CD4-positive, CD25-positive, alpha-beta regulatory T cell (primary cell): Measurements from ENCODE around the gene BSN. TPM values are rescaled to one million over a fixed set of nuclear protein-coding genes. Genes with fewer than 3 reads are reported as not detected.

ENCODE experiments used
- ATAC-seq, 2 donors: fragments of 150-1000 bp; cut with Tn5 transposase; one replicate each; pipeline ENCODE4 v1.10.0; 2021; ENCODE audit warnings: low read depth in 2 of 2, moderate number of reproducible peaks in 2 of 2, moderate library complexity in 1 of 2
- DNase-seq, 3 donors: peaks; one replicate each; pipeline versions ENCODE4 v3.0.0 to v3.0.0-alpha.2; 2012 to 2022; ENCODE audit warnings: mixed read lengths in 1 of 3
- H3K27ac ChIP-seq: one replicate; pipeline ENCODE4 v1.7.0; 2013; ENCODE audit warnings: mild to moderate bottlenecking, low read length; ENCODE audit not compliant: insufficient read depth, poor library complexity, severe bottlenecking
- H3K27me3 ChIP-seq: one replicate; pipeline ENCODE4 v1.7.0; 2013; ENCODE audit warnings: low read length; ENCODE audit not compliant: control insufficient read depth, insufficient read depth
- H3K36me3 ChIP-seq: one replicate; pipeline ENCODE4 v1.7.0; 2013; ENCODE audit warnings: mild to moderate bottlenecking, low read length, moderate library complexity; ENCODE audit not compliant: control insufficient read depth, insufficient read depth
- H3K4me1 ChIP-seq: 2 replicates; pipeline ENCODE4 v1.7.0; 2013; ENCODE audit warnings: mild to moderate bottlenecking, low read length; ENCODE audit not compliant: insufficient read depth, control insufficient read depth, poor library complexity, severe bottlenecking
- H3K4me3 ChIP-seq: one replicate; pipeline ENCODE4 v1.7.0; 2013; ENCODE audit warnings: low read depth, mild to moderate bottlenecking, low read length, moderate library complexity
- H3K9me3 ChIP-seq, 2 experiments: 1 replicate in 1 of 2; 2 replicates in 1 of 2; pipeline ENCODE4 v1.7.0; 2013; ENCODE audit warnings: low read length in 2 of 2, mild to moderate bottlenecking in 1 of 2, moderate library complexity in 1 of 2; ENCODE audit not compliant: control insufficient read depth in 2 of 2
- H3K27ac Mint-ChIP-seq, 3 donors: one replicate each; pipeline ENCODE4 v1.8.0; 2020 to 2022; ENCODE audit warnings: mild to moderate bottlenecking in 3 of 3, mixed read lengths in 3 of 3, moderate library complexity in 2 of 3
- H3K27me3 Mint-ChIP-seq: one replicate; pipeline ENCODE4 v1.8.0; 2022; ENCODE audit warnings: mild to moderate bottlenecking, mixed read lengths
- H3K36me3 Mint-ChIP-seq: one replicate; pipeline ENCODE4 v1.8.0; 2020; ENCODE audit warnings: mixed read lengths
- H3K4me1 Mint-ChIP-seq, 4 donors: one replicate each; pipeline ENCODE4 v1.8.0; 2020 to 2022; ENCODE audit warnings: mixed read lengths in 4 of 4, mild to moderate bottlenecking in 1 of 4
- H3K4me3 Mint-ChIP-seq, 4 donors: one replicate each; pipeline ENCODE4 v1.8.0; 2020 to 2022; ENCODE audit warnings: mild to moderate bottlenecking in 4 of 4, mixed read lengths in 4 of 4, moderate library complexity in 3 of 4
- H3K9me3 Mint-ChIP-seq, 7 donors: one replicate each; pipeline ENCODE4 v1.8.0; 2020 to 2022; ENCODE audit warnings: mixed read lengths in 7 of 7, mild to moderate bottlenecking in 3 of 7, moderate library complexity in 2 of 7
- polyA plus RNA-seq, 4 donors: library from polyadenylated mRNA; unstranded; fragments of 300-500 nt; fragmentation: Illumina TruSeq; gene quantifications; one replicate each; pipeline ENCODE4 v1.2.3, GENCODE V29; 2021
- total RNA-seq: library from RNA; stranded (reverse); gene quantifications from one replicate; pipeline ENCODE4 v1.2.3, GENCODE V29; 2022

Gene BSN
- total and polyA plus RNA-seq, 5 donors from 2014 or later: 0.12 TPM; not detected in 4

GRCh38 chr3:49616061-49616460 is 61.8 kb downstream of the BSN start:
- no peak overlapping the region for H3K4me3 ChIP-seq
- Mint-ChIP-seq H3K4me1 (no peaks in the 10 kb centered on the region), H3K4me3 (no peak overlapping the region), H3K9me3 (peaks cover 0 to 5% (median 0%) of the 10 kb centered on the region in 7 donors), H3K27ac (no peak overlapping the region), H3K36me3 (no peaks in the 10 kb centered on the region), H3K27me3 (peaks cover 6% of the 10 kb centered on the region)
- no peaks in the 10 kb centered on the region for H3K36me3 ChIP-seq
- no peaks in the 10 kb centered on the region for H3K9me3 ChIP-seq
- ATAC-seq: no peak
- H3K27ac ChIP-seq: no peak overlapping the region
- DNase-seq: no peak
- H3K27me3 ChIP-seq: no peaks in the 10 kb centered on the region
- no peaks in the 10 kb centered on the region for H3K4me1 ChIP-seq

- no peaks in the 10 kb centered on the region for H3K27me3 ChIP-seq
- H3K4me3 Mint-ChIP-seq: no peak overlapping the region
- peaks cover 6% of the 10 kb centered on the region for H3K27me3 Mint-ChIP-seq
- no peaks in the 10 kb centered on the region for H3K4me1 Mint-ChIP-seq
- H3K36me3 Mint-ChIP-seq: no peaks in the 10 kb centered on the region
- H3K36me3 ChIP-seq: no peaks in the 10 kb centered on the region
- no peak overlapping the region for H3K27ac ChIP-seq
- peaks cover 0 to 5% (median 0%) of the 10 kb centered on the region in 7 donors for H3K9me3 Mint-ChIP-seq
- H3K27ac Mint-ChIP-seq: no peak overlapping the region
- no peaks in the 10 kb centered on the region for H3K4me1 ChIP-seq
- no peak overlapping the region for H3K4me3 ChIP-seq
- no peak for ATAC-seq
- H3K9me3 ChIP-seq: no peaks in the 10 kb centered on the region
- no peak for DNase-seq
Measured at GRCh38 chr3:49616491-49616941, 62.2 kb downstream of the BSN start.

GRCh38 chr3:49617390-49618013 is 63.2 kb downstream of the BSN start:
- Mint-ChIP-seq H3K36me3 (no peaks in the 10 kb centered on the region), H3K4me1 (no peaks in the 10 kb centered on the region), H3K9me3 (peaks cover 0 to 2% (median 0%) of the 10 kb centered on the region in 7 donors), H3K4me3 (no peak overlapping the region), H3K27me3 (peaks cover 6% of the 10 kb centered on the region), H3K27ac (no peak overlapping the region)
- H3K9me3 ChIP-seq: no peaks in the 10 kb centered on the region
- no peaks in the 10 kb centered on the region for H3K27me3 ChIP-seq
- H3K4me1 ChIP-seq: no peaks in the 10 kb centered on the region
- no peaks in the 10 kb centered on the region for H3K36me3 ChIP-seq
- no peak overlapping the region for H3K27ac ChIP-seq
- H3K4me3 ChIP-seq: no peak overlapping the region
- ATAC-seq: no peak
- no peak for DNase-seq

- Histone ChIP-seq H3K9me3 (no peaks in the 10 kb centered on the region), H3K4me3 (no peak overlapping the region), H3K27me3 (no peaks in the 10 kb centered on the region), H3K27ac (no peak overlapping the region), H3K36me3 (no peaks in the 10 kb centered on the region), H3K4me1 (no peaks in the 10 kb centered on the region)
- peaks cover 6% of the 10 kb centered on the region for H3K27me3 Mint-ChIP-seq
- ATAC-seq (no peak), DNase-seq (no peak)
- peaks cover 0 to 2% (median 0%) of the 10 kb centered on the region in 7 donors for H3K9me3 Mint-ChIP-seq
- H3K4me3 Mint-ChIP-seq: no peak overlapping the region
- no peak overlapping the region for H3K27ac Mint-ChIP-seq
- H3K4me1 Mint-ChIP-seq: no peaks in the 10 kb centered on the region
- no peaks in the 10 kb centered on the region for H3K36me3 Mint-ChIP-seq
Measured at GRCh38 chr3:49618412-49618811, 64.1 kb downstream of the BSN start.

GRCh38 chr3:49619649-49620048 is 65.4 kb downstream of the BSN start:
- H3K27me3 ChIP-seq: no peaks in the 10 kb centered on the region
- Mint-ChIP-seq H3K36me3 (no peaks in the 10 kb centered on the region), H3K27me3 (peaks cover 6% of the 10 kb centered on the region), H3K27ac (no peak overlapping the region), H3K9me3 (no peaks in the 10 kb centered on the region), H3K4me1 (no peaks in the 10 kb centered on the region), H3K4me3 (no peak overlapping the region)
- H3K4me1 ChIP-seq: no peaks in the 10 kb centered on the region
- H3K4me3 ChIP-seq: no peak overlapping the region
- H3K27ac ChIP-seq: no peak overlapping the region
- no peaks in the 10 kb centered on the region for H3K9me3 ChIP-seq
- H3K36me3 ChIP-seq: no peaks in the 10 kb centered on the region
- no peak for ATAC-seq
- DNase-seq: no peak

- H3K4me1 ChIP-seq: no peaks in the 10 kb centered on the region
- no peak overlapping the region for H3K27ac ChIP-seq
- no peak for ATAC-seq
- peaks cover 5% of the 10 kb centered on the region for H3K27me3 Mint-ChIP-seq
- H3K9me3 ChIP-seq: no peaks in the 10 kb centered on the region
- no peaks in the 10 kb centered on the region for H3K4me1 Mint-ChIP-seq
- H3K9me3 Mint-ChIP-seq: no peaks in the 10 kb centered on the region
- no peak overlapping the region for H3K4me3 Mint-ChIP-seq
- no peak for DNase-seq
- no peaks in the 10 kb centered on the region for H3K36me3 Mint-ChIP-seq
- H3K27me3 ChIP-seq: no peaks in the 10 kb centered on the region
- H3K36me3 ChIP-seq: no peaks in the 10 kb centered on the region
- H3K27ac Mint-ChIP-seq: no peak overlapping the region
- H3K4me3 ChIP-seq: no peak overlapping the region
Measured at GRCh38 chr3:49620728-49621127, 66.5 kb downstream of the BSN start.

- Mint-ChIP-seq H3K4me3 (no peak overlapping the region), H3K36me3 (no peaks in the 10 kb centered on the region), H3K9me3 (no peaks in the 10 kb centered on the region), H3K27ac (no peak overlapping the region), H3K27me3 (peaks cover under 1% of the 10 kb centered on the region), H3K4me1 (no peaks in the 10 kb centered on the region)
- no peak overlapping the region for H3K4me3 ChIP-seq
- no peaks in the 10 kb centered on the region for H3K4me1 ChIP-seq
- DNase-seq (no peak), ATAC-seq (no peak)
- H3K27ac ChIP-seq: no peak overlapping the region
- H3K36me3 ChIP-seq: no peaks in the 10 kb centered on the region
- H3K27me3 ChIP-seq: no peaks in the 10 kb centered on the region
- no peaks in the 10 kb centered on the region for H3K9me3 ChIP-seq
Measured at GRCh38 chr3:49623071-49623470, 68.8 kb downstream of the BSN start.

- H3K27ac Mint-ChIP-seq: no peak overlapping the region
- H3K4me1 ChIP-seq: no peaks in the 10 kb centered on the region
- H3K9me3 Mint-ChIP-seq: no peaks in the 10 kb centered on the region
- H3K4me3 ChIP-seq: no peak overlapping the region
- DNase-seq: no peak
- no peaks in the 10 kb centered on the region for H3K36me3 Mint-ChIP-seq
- H3K27me3 Mint-ChIP-seq: peaks cover 4% of the 10 kb centered on the region
- no peaks in the 10 kb centered on the region for H3K27me3 ChIP-seq
- H3K27ac ChIP-seq: no peak overlapping the region
- H3K4me3 Mint-ChIP-seq: no peak overlapping the region
- no peaks in the 10 kb centered on the region for H3K4me1 Mint-ChIP-seq
- no peak for ATAC-seq
- no peaks in the 10 kb centered on the region for H3K9me3 ChIP-seq
- no peaks in the 10 kb centered on the region for H3K36me3 ChIP-seq
Measured at GRCh38 chr3:49625071-49625470, 70.8 kb downstream of the BSN start.
